IMR-90 (cell line): Measurements from ENCODE around the gene H2BK1. TPM values are rescaled to one million over a fixed set of nuclear protein-coding genes. Genes with fewer than 3 reads are reported as not detected.
A peak's percentile ranks its signal among the peaks of the same experiment; 100 is the strongest.

Experiments used
- ATAC-seq: fragments of 200-7000 bp; cut with Tn5 transposase; 2 replicates; pipeline ENCODE4 v1.9.1; 2020; ENCODE audit warnings: low read depth, mild to moderate bottlenecking, moderate library complexity
- BruUV-seq: library from RNA; stranded (reverse); fragments of 400-500 nt; replicated peaks from 2 replicates; lab custom pipeline; 2021; lab: Mats Ljungman, UMichigan
- CTCF ChIA-PET: fragments of 300-600 bp; formaldehyde crosslinking; extraction: SDS; loops from one replicate; lab custom pipeline; 2021; ENCODE audit warnings: antibody characterized with exemption; lab: Yijun Ruan, JAX
- POLR2A ChIA-PET: fragments of 300-600 bp; sonication (Branson Sonifier 250); formaldehyde crosslinking; loops from one replicate; lab custom pipeline; 2022; ENCODE audit warnings: antibody characterized with exemption; ENCODE audit not compliant: unreplicated experiment; lab: Charles Lee
- DNase-seq: peaks from one replicate; pipeline ENCODE4 v3.0.0; 2013
- H2AFZ ChIP-seq: replicated peaks from 2 replicates; pipeline ENCODE3; 2013; ENCODE audit warnings: low read length, mild to moderate bottlenecking; ENCODE audit not compliant: poor library complexity
- H2AK5ac ChIP-seq: 2 replicates; pipeline ENCODE4 v1.6.1; 2013; ENCODE audit warnings: low read depth, low read length, inconsistent platforms
- H2AK9ac ChIP-seq: replicated peaks from 2 replicates; pipeline ENCODE3; 2013; ENCODE audit warnings: mild to moderate bottlenecking, low read depth, low read length, moderate library complexity; ENCODE audit not compliant: poor library complexity
- H2BK120ac ChIP-seq: 2 replicates; pipeline ENCODE4 v1.6.1; 2013; ENCODE audit warnings: low read depth, low read length, inconsistent platforms
- H2BK15ac ChIP-seq: 3 replicates; pipeline ENCODE4 v1.6.1; 2013; ENCODE audit warnings: low read depth, low read length, inconsistent platforms
- H2BK20ac ChIP-seq: 2 replicates; pipeline ENCODE4 v1.6.1; 2013; ENCODE audit warnings: low read depth, mild to moderate bottlenecking, inconsistent platforms, low read length, moderate library complexity
- H2BK5ac ChIP-seq: 2 replicates; pipeline ENCODE4 v1.6.1; 2013; ENCODE audit warnings: mild to moderate bottlenecking, low read depth, low read length, inconsistent platforms; ENCODE audit not compliant: poor library complexity, severe bottlenecking
- H3K14ac ChIP-seq: replicated peaks from 2 replicates; pipeline ENCODE4 v1.6.1; 2013; ENCODE audit warnings: low read depth, low read length, inconsistent platforms
- H3K18ac ChIP-seq: 2 replicates; pipeline ENCODE4 v1.6.1; 2013; ENCODE audit warnings: low read depth, low read length, control low read depth
- H3K23ac ChIP-seq: 2 replicates; pipeline ENCODE4 v1.6.1; 2013; ENCODE audit warnings: low read depth, low read length, inconsistent platforms
- H3K27ac ChIP-seq: 2 replicates; pipeline ENCODE4 v1.5.1; 2013; ENCODE audit warnings: mild to moderate bottlenecking, control low read depth, low read length; ENCODE audit not compliant: insufficient read depth
- H3K27me3 ChIP-seq: 2 replicates; pipeline ENCODE4 v1.6.1; 2013; ENCODE audit warnings: low read length; ENCODE audit not compliant: control insufficient read depth, insufficient read depth
- H3K36me3 ChIP-seq: 2 replicates; pipeline ENCODE4 v1.6.1; 2013; ENCODE audit warnings: low read length, mixed read lengths; ENCODE audit not compliant: control insufficient read depth, insufficient read depth
- H3K4ac ChIP-seq: 2 replicates; pipeline ENCODE4 v1.6.1; 2013; ENCODE audit warnings: low read depth, low read length, inconsistent platforms
- H3K4me1 ChIP-seq: 2 replicates; pipeline ENCODE4 v1.6.1; 2013; ENCODE audit warnings: low read length, mixed read lengths; ENCODE audit not compliant: control insufficient read depth, insufficient read depth
- H3K4me2 ChIP-seq: 2 replicates; pipeline ENCODE4 v1.6.1; 2013; ENCODE audit warnings: low read depth, mild to moderate bottlenecking, control low read depth, low read length, moderate library complexity
- H3K4me3 ChIP-seq: 2 replicates; pipeline ENCODE4 v1.5.1; 2013; ENCODE audit warnings: low read depth, mild to moderate bottlenecking, control low read depth, low read length, moderate library complexity; ENCODE audit not compliant: insufficient read depth
- H3K56ac ChIP-seq: 2 replicates; pipeline ENCODE4 v1.6.1; 2013; ENCODE audit warnings: low read length, inconsistent platforms; ENCODE audit not compliant: insufficient read depth; ENCODE audit errors: extremely low read depth
- H3K79me1 ChIP-seq, 2 experiments: 2 replicates each; pipeline ENCODE4 v1.6.1; 2013; ENCODE audit warnings: low read length in 2 of 2, inconsistent platforms in 1 of 2, low read depth in 1 of 2
- H3K9ac ChIP-seq: 2 replicates; pipeline ENCODE4 v1.6.1; 2013; ENCODE audit warnings: low read depth, low read length, control low read depth
- H3K9me1 ChIP-seq: 2 replicates; pipeline ENCODE4 v1.6.1; 2013; ENCODE audit warnings: low read length, inconsistent platforms; ENCODE audit not compliant: insufficient read depth
- H3K9me3 ChIP-seq: 2 replicates; pipeline ENCODE4 v1.6.1; 2013; ENCODE audit warnings: low read length; ENCODE audit not compliant: control insufficient read depth, insufficient read depth
- H4K20me1 ChIP-seq: 2 replicates; pipeline ENCODE4 v1.6.1; 2013; ENCODE audit warnings: low read length, inconsistent platforms; ENCODE audit not compliant: insufficient read depth
- H4K5ac ChIP-seq: 2 replicates; pipeline ENCODE4 v1.6.1; 2013; ENCODE audit warnings: mild to moderate bottlenecking, low read depth, low read length, control low read depth
- H4K8ac ChIP-seq, 2 experiments: 2 replicates each; pipeline ENCODE4 v1.6.1; 2013; ENCODE audit warnings: low read depth in 2 of 2, low read length in 2 of 2, control low read depth in 1 of 2, inconsistent platforms in 1 of 2
- H4K91ac ChIP-seq: 2 replicates; pipeline ENCODE4 v1.6.1; 2013; ENCODE audit warnings: low read depth, low read length, inconsistent platforms; ENCODE audit not compliant: insufficient read depth
- FOS ChIP-seq: fragments of 150-350 bp; IDR thresholded peaks from 2 replicates; pipeline ENCODE4 v1.6.1; 2016; ENCODE audit warnings: low read depth, low read length
- WGBS, 2 experiments: methylation state at CpG; one replicate each; pipeline versions ENCODE4 v1.1.5 to v1.1.7; 2013; ENCODE audit warnings: missing lambda C conversion rate in 2 of 2; ENCODE audit not compliant: insufficient read length in 1 of 2; ENCODE audit errors: extremely low coverage in 2 of 2; 5-methylcytosine and 5-hydroxymethylcytosine counted together
- dilution Hi-C: fragments of 300-500 bp; cut with HindIII; formaldehyde crosslinking; loops from one replicate; pipeline ENCODE4 v1.14.3; 2018; ENCODE audit warnings: low sequenced_read_pairs; ENCODE audit not compliant: unreplicated experiment
- in situ Hi-C: fragments of 300-500 bp; cut with MboI; formaldehyde crosslinking; loops from 3 replicates; pipeline ENCODE4 v1.14.3; 2019; ENCODE audit warnings: low sequenced_read_pairs, inconsistent platforms, mixed read lengths
- intact Hi-C: fragments of 100-400 bp; cut with micrococcal nuclease; formaldehyde crosslinking; loops from 2 replicates; pipeline ENCODE4 v1.10.0; 2022
- polyA plus RNA-seq, 3 experiments: library from polyadenylated mRNA; depleted of rRNA; stranded (reverse); fragments of >200 nt; gene quantifications; 2 replicates each; pipeline ENCODE4 v1.2.3, GENCODE V29; 2012; ENCODE audit warnings: low replicate concordance in 1 of 3
- total RNA-seq: library from RNA; depleted of rRNA; stranded (reverse); fragments of >200 nt; gene quantifications from 2 replicates; pipeline ENCODE4 v1.2.3, GENCODE V29; 2012
- TF ChIP-seq, protein P1 (sequence below): conservative IDR thresholded peaks from 2 replicates; pipeline ENCODE4 v1.5.1; 2012; ENCODE audit warnings: mild to moderate bottlenecking, low read depth, low read length, improper control_type of control experiment

Gene H2BK1
- total and polyA plus RNA-seq, 2 of the 4 experiments (the other 2 are of a cell fraction), result not detected

DNA sequence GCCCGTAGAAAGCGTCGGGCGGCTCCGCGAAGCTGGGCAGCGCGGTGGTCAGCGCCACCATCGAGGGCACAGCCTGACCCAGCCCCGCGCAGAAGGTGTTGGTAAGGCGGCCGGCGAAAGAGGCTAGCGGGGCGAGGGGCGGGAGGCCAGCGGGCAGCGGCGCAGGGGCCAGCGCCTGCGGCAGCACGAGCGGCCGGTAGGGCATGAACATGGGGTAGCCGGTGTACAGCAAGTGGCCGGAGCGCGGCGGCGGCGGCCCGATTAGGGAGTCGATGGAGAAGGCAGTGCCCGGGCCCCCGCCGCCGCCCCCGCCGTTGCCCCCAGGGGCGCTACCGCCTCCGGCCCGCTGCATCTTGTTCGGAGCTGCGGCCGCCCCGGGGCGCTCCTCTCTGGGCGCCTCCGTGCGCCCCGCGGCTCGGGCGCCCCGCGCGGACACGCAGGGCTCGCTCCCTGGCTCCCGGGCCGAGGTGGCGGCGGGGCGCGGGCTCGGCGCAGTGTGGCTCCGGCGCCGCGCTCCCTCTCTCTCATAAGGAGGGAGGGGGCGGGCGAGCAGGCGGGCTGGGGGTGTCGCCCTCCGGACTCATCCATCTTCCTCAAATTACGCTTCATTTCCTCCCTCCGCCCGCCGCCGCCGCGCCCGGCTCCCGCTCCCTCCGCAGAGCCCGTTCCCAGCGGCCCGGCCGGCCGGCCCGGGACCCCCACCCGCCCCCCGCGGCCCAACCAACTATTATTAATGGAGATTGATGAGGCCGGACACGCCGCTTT is 42.9 kb downstream of the H2BK1 start, which contains the start of gene GBX1:
GBX1 (minus strand) TSS at position 498 of the 765 bp plus-strand sequence; CDS start at position 352, 146 bp downstream.
- H3K9ac ChIP-seq, result no peak within 1 kb of the TSS
- no peak within 1 kb of the TSS for H3K14ac ChIP-seq
- no peaks in the 10 kb centered on the region for H3K9me1 ChIP-seq
- H2AK5ac ChIP-seq, result no peak within 1 kb of the TSS
- no peaks in the 10 kb centered on the region for H3K36me3 ChIP-seq
- no peak within 1 kb of the TSS for H3K27ac ChIP-seq
- no TSS peak for BruUV-seq
- ChIA-PET CTCF (no interaction called here), POLR2A (no interaction called here)
- DNase-seq (no peak), ATAC-seq (peak; percentile 76)
- H3K4ac ChIP-seq, result no peak within 1 kb of the TSS
- H3K4me3 ChIP-seq, result peak within 1 kb of the TSS; percentile 23; the same call in 1 of the 2 replicates
- intact Hi-C loops, result no loop called here
- H2BK5ac ChIP-seq, result no peak within 1 kb of the TSS
- no peak within 1 kb of the TSS for H2AK9ac ChIP-seq
- H3K27me3 ChIP-seq, result peaks cover 62% of the 10 kb centered on the region
- H3K9me3 ChIP-seq, result peaks cover 3% of the 10 kb centered on the region; the same call in 1 of the 2 replicates
- peak within 1 kb of the TSS; percentile 79 for H2AFZ ChIP-seq
- H3K23ac ChIP-seq, result no peak within 1 kb of the TSS
- H3K79me1 ChIP-seq, result no peaks in the 10 kb centered on the region
- no peaks in the 10 kb centered on the region; the same call in 1 of the 2 replicates for H4K20me1 ChIP-seq
- H2BK20ac ChIP-seq, result no peak within 1 kb of the TSS
- dilution Hi-C loops, result no loop called here
- in situ Hi-C loops, result no loop called here
- H3K4me1 ChIP-seq, result peaks cover 1% of the 10 kb centered on the region; the same call in 1 of the 2 replicates
- no peak within 1 kb of the TSS for H4K8ac ChIP-seq
- H2BK15ac ChIP-seq, result no peak within 1 kb of the TSS
- no peak within 1 kb of the TSS for H3K56ac ChIP-seq
- H2BK120ac ChIP-seq, result no peak within 1 kb of the TSS
- H4K5ac ChIP-seq, result no peak within 1 kb of the TSS
- H4K91ac ChIP-seq, result no peak within 1 kb of the TSS
- TF ChIP-seq, protein P1, sequence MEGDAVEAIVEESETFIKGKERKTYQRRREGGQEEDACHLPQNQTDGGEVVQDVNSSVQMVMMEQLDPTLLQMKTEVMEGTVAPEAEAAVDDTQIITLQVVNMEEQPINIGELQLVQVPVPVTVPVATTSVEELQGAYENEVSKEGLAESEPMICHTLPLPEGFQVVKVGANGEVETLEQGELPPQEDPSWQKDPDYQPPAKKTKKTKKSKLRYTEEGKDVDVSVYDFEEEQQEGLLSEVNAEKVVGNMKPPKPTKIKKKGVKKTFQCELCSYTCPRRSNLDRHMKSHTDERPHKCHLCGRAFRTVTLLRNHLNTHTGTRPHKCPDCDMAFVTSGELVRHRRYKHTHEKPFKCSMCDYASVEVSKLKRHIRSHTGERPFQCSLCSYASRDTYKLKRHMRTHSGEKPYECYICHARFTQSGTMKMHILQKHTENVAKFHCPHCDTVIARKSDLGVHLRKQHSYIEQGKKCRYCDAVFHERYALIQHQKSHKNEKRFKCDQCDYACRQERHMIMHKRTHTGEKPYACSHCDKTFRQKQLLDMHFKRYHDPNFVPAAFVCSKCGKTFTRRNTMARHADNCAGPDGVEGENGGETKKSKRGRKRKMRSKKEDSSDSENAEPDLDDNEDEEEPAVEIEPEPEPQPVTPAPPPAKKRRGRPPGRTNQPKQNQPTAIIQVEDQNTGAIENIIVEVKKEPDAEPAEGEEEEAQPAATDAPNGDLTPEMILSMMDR, result peak; percentile 12; the same call in 1 of the 2 replicates
- TF ChIP-seq FOS, result no peak
- no peak within 1 kb of the TSS for H3K18ac ChIP-seq
- 0% methylated on average over 31 of the region's 101 CpGs; no CpG with 5 or more reads in 1 of the 2 experiments for WGBS, 2 experiments
- no peak within 1 kb of the TSS for H3K4me2 ChIP-seq
